DND-41 (cell line): ENCODE data around the gene ZNF302.

Experiments
- ATAC-seq: fragments of 200-7000 bp; cut with Tn5 transposase; 3 replicates; pipeline ENCODE4 v1.9.1; 2021; ENCODE audit warnings: low read depth; ENCODE audit not compliant: insufficient read depth
- DNase-seq: peaks from one replicate; pipeline ENCODE4 v3.0.0-alpha.2; 2020
- H2AFZ ChIP-seq: 2 replicates; pipeline ENCODE4 v1.6.0; 2012; ENCODE audit warnings: low read depth, low read length
- H3K27ac ChIP-seq: 2 replicates; pipeline ENCODE4 v1.5.1; 2012; ENCODE audit warnings: low read length, inconsistent platforms
- H3K27me3 ChIP-seq: fragments of 200-600 bp; sonication (generic); 2 replicates; pipeline ENCODE4 v1.6.0; 2012; ENCODE audit warnings: low read length, mild to moderate bottlenecking, inconsistent platforms; ENCODE audit not compliant: insufficient read depth, poor library complexity
- H3K36me3 ChIP-seq: 2 replicates; pipeline ENCODE4 v1.5.1; 2012; ENCODE audit warnings: low read length, inconsistent platforms; ENCODE audit not compliant: insufficient read depth
- H3K4me1 ChIP-seq: 2 replicates; pipeline ENCODE4 v1.5.1; 2012; ENCODE audit warnings: mild to moderate bottlenecking, low read length; ENCODE audit not compliant: insufficient read depth
- H3K4me2 ChIP-seq: 2 replicates; pipeline ENCODE4 v1.6.0; 2012; ENCODE audit warnings: mild to moderate bottlenecking, moderate library complexity, low read length, inconsistent platforms; ENCODE audit not compliant: insufficient read depth
- H3K4me3 ChIP-seq, 2 experiments: fragments of 200-600 bp in 1 of 2; shearing (Covaris generic) in 1 of 2; 2 replicates each; pipeline ENCODE4 v1.5.1; 2012 to 2016; ENCODE audit warnings: inconsistent platforms in 2 of 2, low read length in 2 of 2, mild to moderate bottlenecking in 2 of 2, low read depth in 1 of 2, moderate library complexity in 1 of 2
- H3K79me2 ChIP-seq: 2 replicates; pipeline ENCODE4 v1.6.0; 2012; ENCODE audit warnings: low read length, inconsistent platforms; ENCODE audit not compliant: insufficient read depth
- H3K9ac ChIP-seq: 2 replicates; pipeline ENCODE4 v1.6.0; 2012; ENCODE audit warnings: low read depth, mild to moderate bottlenecking, inconsistent platforms, low read length, moderate library complexity
- H3K9me3 ChIP-seq: 2 replicates; pipeline ENCODE4 v1.5.1; 2012; ENCODE audit warnings: low read length, moderate library complexity, mild to moderate bottlenecking, inconsistent platforms; ENCODE audit not compliant: insufficient read depth, severe bottlenecking
- H4K20me1 ChIP-seq: 2 replicates; pipeline ENCODE4 v1.6.0; 2012; ENCODE audit warnings: low read length; ENCODE audit not compliant: insufficient read depth
- CTCF ChIP-seq: IDR thresholded peaks from 2 replicates; pipeline ENCODE4 v1.5.1; 2012; ENCODE audit warnings: borderline replicate concordance, low read length, moderate library complexity, mild to moderate bottlenecking; ENCODE audit not compliant: poor library complexity, severe bottlenecking; ENCODE audit errors: extremely low read depth
- EZH2 ChIP-seq: IDR thresholded peaks from 3 replicates; pipeline ENCODE4 v1.6.1; 2012; ENCODE audit warnings: borderline replicate concordance, low read depth, mild to moderate bottlenecking, moderate library complexity, low read length, inconsistent platforms; ENCODE audit not compliant: severe bottlenecking

Gene ZNF302

GRCh38 chr19:34649886-34650543 lies 27.5 kb upstream of the ZNF302 start:
- Histone ChIP-seq H3K9ac (no peak overlapping the region), H3K9me3 (peaks cover 3% of the 10 kb centered on the region), H3K4me3 (no peak overlapping the region), H3K27me3 (no peaks in the 10 kb centered on the region), H2AFZ (no peak overlapping the region), H4K20me1 (no peaks in the 10 kb centered on the region), H3K4me2 (no peak overlapping the region), H3K36me3 (no peaks in the 10 kb centered on the region), H3K27ac (no peak overlapping the region), H3K79me2 (no peaks in the 10 kb centered on the region), H3K4me1 (no peaks in the 10 kb centered on the region)
- no peak for TF ChIP-seq EZH2
- TF ChIP-seq CTCF = no peak
- DNase-seq (no peak), ATAC-seq (no peak)

- DNase-seq = no peak
- no peak for TF ChIP-seq EZH2
- TF ChIP-seq CTCF = no peak
- Histone ChIP-seq H3K4me3 (no peak overlapping the region), H2AFZ (no peak overlapping the region), H3K27me3 (no peaks in the 10 kb centered on the region), H3K36me3 (no peaks in the 10 kb centered on the region), H3K79me2 (no peaks in the 10 kb centered on the region), H3K4me2 (no peak overlapping the region), H3K9me3 (peaks cover 3% of the 10 kb centered on the region), H3K27ac (no peak overlapping the region), H3K4me1 (no peaks in the 10 kb centered on the region), H4K20me1 (no peaks in the 10 kb centered on the region), H3K9ac (no peak overlapping the region)
- ATAC-seq = no peak
Measured at GRCh38 chr19:34651747-34652146, 25.7 kb upstream of the ZNF302 start.

GRCh38 chr19:34654796-34655195 lies 22.7 kb upstream of the ZNF302 start:
- peaks cover 3% of the 10 kb centered on the region for H3K9me3 ChIP-seq
- DNase-seq = no peak
- H3K4me1 ChIP-seq = no peaks in the 10 kb centered on the region
- no peak for TF ChIP-seq EZH2
- no peak for TF ChIP-seq CTCF
- H3K9ac ChIP-seq = no peak overlapping the region
- no peaks in the 10 kb centered on the region for H4K20me1 ChIP-seq
- no peaks in the 10 kb centered on the region for H3K79me2 ChIP-seq
- H3K36me3 ChIP-seq = no peaks in the 10 kb centered on the region
- H2AFZ ChIP-seq = no peak overlapping the region
- H3K27me3 ChIP-seq = no peaks in the 10 kb centered on the region
- no peak overlapping the region for H3K27ac ChIP-seq
- H3K4me2 ChIP-seq = no peak overlapping the region
- ATAC-seq = no peak
- no peak overlapping the region for H3K4me3 ChIP-seq
